HuH-7.5 (cell line): ENCODE measurements around the gene CLSTN2.

Source experiments
- DNase-seq: peaks from one replicate; pipeline ENCODE4 v3.0.0; 2011; ENCODE audit warnings: low spot score

CLSTN2 gene

DNA sequence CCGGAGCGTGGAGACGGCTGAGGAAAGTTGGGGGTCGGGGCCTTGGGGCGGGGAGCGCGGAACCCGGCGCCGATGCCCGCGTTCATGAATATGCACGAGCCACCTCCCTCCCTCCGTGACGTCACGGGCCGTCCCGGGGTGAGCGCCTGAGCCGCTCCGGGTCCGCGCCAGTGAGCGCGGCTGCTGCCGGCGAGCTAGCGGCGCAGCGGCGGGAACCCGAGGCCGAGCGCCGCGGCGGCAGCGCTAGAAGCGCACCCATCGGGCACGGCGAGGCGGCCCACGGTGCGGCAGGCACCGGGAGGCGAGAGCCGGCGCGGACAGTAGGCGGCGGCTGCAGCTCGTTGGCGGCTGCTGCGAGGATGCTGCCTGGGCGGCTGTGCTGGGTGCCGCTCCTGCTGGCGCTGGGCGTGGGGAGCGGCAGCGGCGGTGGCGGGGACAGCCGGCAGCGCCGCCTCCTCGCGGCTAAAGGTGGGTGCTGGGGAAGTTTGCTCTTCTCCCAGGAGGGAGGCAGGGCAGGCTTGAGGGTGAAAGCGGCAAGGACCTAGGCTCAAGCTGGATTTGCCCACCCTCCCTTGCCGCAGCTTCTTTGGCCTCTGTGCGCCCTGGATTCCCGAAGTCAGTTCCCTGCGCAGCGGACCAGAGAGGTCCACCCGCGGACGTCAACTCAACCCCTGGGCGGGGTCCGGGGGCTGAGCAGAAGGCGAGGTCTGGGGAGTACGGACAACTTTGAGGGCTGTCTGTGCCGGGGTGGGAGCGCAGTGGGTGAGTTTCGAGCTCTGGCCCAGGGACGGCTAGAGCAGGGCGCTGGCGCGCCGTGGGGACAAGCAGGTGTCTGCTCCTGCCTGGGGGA lies at the start of gene CLSTN2:
CLSTN2 (plus strand) TSS at position 170 of the 850 bp plus-strand sequence.
- peak; percentile 44 for DNase-seq

DNA sequence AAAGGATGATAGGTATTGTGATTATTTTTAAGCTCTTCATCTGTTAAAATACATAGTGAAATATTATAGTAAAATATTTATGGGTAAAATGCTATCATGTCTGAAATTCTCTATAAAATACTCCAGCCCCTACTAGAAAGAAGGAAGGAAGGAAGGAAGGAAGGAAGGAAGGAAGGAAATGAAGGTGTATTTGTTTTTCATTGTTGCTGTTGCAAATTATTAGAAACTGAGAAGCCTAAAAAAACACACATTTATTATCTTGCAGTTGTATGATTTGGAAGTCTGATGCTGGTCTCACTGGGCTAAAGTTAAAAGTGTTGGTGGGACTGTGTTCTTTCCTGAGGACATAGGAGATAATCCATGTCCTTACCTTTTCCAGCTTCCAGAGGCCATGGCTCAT lies 47.6 kb upstream of the CLSTN2 start:
- no peak for DNase-seq

DNA sequence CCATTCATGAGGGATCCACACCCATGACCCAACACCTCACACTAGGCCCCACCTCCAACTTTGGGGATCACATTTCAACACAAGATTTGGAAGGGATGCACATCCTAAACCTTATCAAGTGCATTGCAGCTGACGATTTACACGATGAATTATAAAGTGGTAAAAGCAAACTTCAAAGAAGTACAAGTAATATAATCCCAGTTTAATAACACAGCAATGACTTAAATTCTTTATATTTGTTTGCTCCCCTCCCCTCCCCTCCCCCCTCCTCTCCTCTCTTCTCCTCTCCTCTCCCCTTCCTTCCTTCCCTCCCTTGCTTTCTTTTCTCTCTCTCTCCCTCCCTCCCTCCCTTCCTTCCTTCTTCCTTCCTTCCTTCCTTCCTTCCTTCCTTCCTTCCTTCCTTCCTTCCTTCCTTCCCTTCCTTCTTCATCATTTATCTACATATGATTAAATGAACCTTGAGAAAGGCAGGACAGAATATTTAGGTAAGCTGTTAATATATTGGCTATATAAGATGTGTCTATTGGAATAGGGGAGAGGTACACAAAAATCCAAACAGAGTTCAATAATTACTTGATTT lies 46.3 kb upstream of the CLSTN2 start:
- no peak for DNase-seq

DNA sequence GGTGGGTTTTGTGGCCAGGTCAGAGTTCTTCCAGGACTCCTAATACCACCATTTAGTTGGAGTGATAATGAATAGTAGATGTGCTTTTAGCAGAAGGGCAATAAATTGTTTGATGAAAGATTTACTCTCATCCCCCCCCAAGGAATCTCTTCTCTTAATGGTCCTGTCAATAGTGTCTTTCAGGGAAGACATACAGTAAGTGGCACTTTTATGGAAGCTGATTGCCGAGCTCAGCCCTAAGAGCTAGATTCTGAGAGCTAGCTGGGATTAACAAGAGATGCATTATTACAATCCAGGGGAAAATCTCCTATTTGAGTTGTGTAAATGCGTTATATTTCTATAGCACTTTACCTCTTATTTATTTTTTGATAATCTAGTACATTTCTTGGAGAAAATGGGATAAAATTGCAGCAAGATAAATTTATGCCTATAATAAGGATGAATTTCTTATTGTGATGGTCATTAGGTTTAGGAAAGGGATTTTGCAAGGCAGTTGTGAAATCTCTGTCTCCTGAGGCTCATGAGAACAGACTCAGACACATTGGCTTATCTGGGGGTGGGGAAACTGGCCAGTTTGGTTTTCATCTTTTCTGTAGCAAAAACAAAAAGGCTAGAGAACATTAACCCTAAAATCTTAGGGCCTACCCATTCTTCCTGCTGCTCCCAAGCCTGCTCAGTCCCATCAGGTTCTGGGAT lies 41.6 kb upstream of the CLSTN2 start:
- no peak for DNase-seq

DNA sequence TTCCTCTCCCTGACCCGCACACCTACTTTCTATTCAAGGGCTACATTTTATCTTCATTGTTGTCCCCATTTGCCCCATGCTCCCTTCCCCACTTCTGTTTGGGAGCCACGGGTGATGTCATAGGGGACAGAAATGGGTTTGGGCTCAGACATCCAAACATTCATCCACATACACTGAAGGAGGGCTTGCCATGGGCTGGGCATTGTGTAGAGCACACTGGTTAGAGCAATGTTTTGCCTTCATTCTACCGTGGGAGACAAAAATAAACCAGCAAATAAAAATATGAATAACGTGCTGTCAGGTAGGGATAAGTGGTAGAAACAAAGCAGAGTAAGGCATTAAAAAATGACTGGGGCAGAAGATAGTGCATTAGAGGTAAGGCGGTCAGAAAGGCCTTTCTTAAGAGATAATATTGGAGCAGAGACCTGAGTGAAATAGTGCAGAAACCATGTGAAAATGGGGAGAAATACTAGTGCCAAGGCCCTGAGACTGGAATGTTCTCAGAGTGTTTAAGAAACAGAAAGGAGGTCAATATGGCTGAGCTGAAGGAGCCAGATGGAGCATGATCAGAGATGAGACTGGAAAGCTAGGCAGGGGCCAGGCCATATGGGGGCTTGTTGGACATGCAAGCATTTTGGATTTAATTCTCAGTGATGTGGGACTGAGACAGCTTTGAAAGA lies 40.9 kb upstream of the CLSTN2 start:
- DNase-seq = no peak

DNA sequence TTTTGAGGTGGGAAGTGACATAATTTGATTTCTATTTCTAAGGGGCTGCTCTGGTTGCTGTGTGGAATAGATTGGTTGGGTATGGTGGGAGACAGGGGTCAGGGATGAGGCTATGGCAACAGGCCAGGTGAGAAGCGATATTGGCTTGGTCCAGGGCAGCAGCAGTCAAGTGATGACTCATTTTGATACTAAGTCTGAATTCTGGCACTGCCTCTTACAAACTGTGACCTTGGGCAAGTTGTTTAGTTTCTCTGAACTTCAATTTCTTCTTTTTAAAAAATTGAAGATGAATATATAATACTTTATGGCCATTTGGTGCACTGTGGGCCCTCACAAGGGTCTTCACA lies 40.4 kb upstream of the CLSTN2 start:
- no peak for DNase-seq

DNA sequence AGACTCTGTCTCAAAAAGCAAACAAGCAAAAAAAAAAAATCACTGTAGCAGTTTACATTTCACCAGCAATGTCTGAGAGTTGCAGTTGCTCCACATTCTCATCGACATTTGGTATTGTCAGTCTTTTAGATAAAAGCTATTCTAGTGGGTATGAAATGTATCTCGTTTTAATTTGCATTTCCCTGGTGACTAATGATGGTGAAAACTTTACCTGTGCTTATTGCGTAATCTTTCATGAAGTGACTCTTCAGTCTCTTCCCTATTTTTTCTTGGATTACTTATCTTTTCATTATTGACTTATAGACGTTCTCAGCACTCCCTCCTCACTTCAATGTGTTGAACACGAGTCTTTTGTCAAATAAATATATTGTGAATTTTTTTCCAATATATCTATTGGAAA lies 37.2 kb upstream of the CLSTN2 start:
- DNase-seq = no peak

DNA sequence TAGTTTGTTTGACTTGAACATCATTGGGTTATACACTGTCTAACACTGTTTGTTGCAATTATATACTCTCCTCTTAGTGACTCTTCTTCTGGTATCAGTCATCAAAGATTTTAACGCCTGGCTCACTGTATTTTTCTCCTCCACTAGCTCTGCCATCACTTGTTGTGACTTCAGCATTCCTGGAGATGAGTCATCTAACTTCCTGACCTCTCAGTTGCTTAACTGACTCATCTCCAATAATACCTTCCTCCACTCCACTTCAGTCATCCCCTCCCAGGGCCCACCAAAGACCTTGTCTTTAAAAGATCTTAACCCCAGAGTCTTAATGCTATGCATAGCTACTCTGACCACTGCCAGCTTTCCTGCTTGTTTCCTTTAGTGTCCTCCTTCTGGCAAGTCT lies 28.6 kb upstream of the CLSTN2 start:
- DNase-seq = no peak

DNA sequence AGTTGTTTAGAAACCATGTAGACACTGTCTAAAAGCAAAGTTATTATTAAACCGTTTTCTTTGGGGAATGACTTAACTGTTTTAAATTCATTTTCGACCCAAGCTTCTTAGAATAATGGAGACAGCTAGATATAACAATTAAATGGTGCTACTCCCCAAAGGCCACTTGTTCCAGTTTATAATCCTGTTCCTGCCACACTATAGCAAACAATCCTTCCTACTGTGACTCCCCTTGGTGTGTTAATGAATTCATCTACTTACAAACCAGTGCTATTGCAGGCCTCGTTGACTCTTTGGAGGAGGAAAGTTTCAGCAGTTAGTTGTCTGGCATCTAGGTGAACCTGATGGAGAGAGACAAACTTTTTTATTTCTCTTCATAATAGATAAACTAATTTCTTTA lies 25.2 kb upstream of the CLSTN2 start:
- DNase-seq = no peak

DNA sequence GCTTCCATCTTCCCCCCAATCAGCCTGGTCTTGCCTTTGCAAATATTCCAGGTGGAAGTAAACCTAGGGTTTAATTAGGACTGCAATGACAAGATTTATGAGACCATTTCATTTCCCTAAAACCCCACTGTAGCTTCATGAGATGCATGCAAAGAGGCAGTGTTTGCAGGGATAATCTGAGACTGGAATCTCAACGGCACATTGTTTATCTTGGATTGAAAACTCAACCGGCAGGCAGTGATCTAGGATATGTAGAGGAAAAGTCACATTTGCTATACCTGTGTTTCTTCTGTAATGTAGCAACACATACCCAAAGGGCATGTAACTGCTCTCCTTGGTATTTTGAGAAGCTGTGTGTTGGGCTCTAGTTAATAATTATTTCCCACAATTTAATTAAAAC lies 18.7 kb upstream of the CLSTN2 start:
- DNase-seq = no peak

DNA sequence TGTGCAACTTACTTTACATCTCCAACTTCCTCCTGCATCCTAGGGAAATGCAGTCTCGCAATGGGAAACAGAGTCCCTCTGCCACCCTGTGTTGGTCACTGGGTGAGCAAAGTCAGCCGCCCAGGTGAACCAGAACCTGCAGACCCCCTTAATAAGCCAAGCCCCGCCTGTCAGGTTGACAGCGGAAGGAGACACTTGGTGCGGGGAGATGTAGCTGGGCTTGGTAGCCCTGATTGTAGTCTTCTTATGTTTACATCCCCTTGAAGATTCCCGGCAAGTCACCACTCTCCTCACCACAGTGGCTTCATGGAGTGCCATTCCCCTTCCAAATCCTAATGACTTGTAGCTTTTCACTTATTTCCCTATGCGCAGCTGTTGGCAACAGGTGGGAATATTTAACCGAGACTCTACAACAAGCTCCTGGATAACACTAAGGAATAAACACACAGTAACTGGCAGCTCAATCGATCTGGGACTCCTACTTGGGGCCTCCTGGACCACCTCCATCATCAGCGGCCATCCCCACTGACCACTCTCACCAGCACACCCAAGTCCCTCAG lies 17.7 kb upstream of the CLSTN2 start:
- no peak for DNase-seq

DNA sequence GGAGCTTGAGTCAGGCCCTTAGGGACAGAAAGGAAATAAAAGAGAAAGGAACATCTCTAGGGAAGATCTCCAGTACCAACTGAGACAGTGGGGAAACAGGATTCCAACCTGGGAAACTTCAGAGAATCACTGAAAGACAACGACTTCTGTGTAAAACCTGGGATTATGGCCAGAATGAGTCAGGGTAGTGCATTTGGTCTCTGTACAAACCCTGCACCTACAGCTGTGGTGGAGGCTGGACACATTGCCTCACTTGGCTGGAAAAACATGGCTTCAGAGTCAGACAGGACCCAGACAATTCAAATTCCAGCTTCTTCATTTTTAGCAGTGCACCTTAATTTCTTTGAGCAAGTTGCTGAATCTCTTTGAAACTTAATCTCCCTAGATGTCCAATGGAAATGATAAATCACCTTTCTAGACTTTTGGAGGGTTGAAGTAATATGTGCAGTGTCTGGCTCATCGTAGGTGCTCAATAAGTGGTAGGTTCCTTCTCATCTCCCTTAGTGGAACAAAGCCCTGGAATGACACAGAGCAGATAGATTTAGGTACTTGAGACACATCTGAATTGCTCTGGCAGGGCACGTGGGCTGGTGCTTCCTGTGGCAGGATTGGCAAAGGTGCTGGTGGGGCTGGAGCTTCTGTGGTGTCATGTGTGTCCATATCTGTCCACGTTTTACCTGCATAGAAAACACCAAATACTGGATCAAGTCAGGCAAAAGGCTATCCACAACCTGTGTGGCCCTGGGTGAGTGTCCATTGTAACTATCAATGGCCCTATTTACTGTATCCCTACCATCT lies 6.1 kb upstream of the CLSTN2 start:
- no peak for DNase-seq

DNA sequence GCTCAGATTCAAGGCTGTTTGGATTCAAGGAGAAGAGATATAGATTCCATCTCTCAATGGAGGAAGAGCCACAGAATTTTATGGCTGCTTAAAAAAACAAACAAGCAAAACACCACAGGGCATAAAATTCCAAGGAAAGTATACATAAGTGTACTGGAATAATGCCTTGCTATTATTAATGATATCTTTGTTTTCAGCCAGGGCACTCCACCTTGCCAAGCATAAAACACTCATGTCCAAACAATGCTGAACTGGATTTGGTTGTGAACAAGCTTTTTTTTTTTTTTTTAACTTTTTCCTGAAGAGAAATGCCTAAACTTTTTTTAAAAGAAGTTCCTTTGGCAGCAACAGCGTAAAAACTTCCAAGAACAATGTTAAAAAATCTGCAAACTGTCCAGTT lies 4.8 kb upstream of the CLSTN2 start:
- DNase-seq = no peak

DNA sequence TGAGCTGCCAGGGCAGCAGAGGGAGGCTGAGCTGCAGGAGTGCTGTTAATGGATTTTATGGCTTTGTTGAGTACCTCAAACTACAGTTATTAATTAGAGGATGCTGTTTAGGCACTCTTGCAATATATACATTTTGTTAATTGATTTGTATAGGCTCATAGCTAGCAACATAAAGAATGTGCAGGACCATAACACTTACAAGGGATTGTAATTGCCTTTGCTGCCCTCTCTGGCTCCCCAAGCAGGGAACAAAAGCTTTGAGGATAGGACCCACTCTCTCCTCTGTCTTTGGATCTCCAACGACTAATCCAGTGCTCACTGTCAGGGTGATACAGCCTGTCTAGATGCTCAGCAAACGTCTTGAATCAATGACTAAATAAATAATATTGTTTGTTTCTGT lies 1.2 kb upstream of the CLSTN2 start:
- no peak for DNase-seq

DNA sequence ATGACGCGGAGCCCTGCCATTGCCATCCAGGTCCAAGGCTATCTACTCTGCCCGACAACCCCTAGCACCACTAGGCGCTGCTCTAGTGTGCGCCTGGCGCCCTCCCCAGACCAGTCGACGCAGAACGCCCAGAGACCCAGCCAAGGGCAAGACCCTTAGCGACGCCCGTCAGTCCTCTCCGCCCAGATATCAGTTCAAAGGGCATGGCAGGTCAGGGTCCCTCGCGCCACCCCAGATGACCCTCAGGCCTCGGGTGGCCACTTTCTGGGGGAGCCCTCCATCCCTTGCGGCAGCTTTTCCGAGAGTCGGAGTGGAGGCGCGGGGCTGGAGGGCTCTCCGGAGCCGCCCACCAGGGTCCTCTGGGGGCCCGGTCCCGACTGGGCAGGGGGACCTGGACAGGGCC lies 371 bp upstream of the CLSTN2 start:
- DNase-seq = peak; percentile 38

DNA sequence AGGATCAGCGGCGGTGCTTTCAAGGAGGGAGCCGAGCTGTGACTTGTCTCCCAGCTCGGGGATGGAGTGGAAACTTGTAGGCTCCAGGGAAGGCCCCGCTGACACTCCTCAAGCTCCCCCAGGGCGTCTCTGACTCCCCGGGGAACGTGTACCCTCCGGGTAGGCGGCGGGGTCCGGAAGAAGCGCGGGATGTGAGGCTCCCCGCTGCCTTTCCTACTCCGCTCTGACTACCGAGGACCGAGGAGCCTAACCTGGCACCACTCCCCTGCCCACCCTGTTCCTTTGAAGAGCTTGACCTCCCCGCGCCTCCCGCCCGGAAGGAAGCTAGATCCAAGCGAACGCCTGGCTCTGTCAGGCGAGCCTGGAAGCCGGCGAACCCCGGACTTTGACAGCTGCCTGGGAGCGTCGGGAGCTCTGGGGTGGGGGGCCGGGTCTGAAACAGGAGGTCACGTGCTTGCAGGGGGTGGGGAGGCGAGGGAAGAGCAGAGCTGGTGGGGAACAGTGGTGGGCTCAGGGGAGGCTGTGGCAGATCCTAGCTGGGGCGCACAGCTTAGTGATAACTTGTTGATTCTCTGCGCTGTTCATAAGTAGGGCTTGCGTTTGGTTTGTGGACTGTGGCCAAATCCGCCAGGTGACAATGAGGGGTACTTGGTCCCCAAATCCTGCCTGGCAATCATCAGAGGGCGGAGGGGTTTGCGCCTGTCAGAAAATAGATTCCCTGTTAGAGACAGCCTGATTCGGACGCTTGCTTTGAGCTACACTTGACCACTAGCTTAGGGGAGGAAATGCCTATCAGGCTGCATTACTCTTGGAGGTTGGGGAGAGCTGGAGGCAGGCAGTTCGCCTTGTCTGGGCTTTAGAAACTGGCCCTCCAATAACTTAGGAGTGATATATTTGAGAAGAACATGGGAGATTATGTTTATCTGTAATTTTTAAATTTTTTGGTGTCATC lies 1.2 kb downstream of the CLSTN2 start:
- peak; percentile 15 for DNase-seq

DNA sequence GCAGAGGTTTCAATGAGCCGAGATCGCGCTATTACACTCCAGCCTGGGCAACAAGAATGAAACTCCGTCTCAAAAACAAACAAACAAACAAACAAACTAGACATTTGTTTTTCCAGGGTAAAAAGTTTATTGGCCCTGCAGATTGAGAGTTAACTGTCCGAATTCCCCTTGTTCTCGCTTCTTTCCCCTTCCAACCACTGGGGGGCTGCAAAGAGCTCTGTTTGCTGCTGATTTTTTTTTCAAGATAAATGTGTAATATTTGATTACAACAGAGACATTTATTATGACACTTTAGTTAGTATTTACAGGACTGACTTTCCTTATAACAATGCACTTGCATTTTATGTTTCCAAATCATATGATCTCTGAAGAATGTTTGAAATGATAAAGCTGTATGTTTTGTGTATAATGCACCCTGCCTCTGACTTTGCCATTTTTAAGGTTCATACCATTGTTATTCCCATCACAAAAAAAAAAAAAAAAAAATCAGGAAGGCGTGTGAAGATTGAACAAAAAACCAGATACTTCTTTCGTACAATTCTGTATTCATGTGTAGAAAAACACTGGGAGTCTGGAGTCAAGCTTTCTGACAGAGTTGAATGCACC lies 2.8 kb downstream of the CLSTN2 start:
- DNase-seq = peak; percentile 18

DNA sequence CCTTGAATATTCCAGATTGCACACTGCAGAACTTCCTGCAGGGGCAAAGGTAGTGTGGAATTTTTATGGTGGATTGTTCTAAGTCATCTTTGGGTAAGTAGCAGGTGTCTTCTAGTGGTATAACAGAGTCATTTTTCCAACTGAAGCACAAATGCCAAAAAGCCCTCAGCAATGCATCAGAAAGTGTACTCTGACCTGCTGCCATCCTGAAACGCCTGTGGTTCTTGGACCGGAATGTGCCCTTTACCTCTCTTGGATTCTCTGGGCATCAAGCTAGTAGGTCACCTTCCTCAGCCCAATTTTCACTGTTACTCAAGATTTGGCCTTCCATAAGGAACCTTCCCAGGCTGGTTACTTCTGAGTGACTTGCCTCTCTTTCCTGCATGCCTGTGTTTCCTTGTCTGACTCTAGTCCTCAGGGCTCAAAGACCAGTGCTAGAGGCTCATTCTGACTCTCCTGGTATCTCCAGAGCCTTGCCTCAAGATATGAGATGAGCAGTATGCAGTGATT lies 4.8 kb downstream of the CLSTN2 start:
- DNase-seq = no peak

DNA sequence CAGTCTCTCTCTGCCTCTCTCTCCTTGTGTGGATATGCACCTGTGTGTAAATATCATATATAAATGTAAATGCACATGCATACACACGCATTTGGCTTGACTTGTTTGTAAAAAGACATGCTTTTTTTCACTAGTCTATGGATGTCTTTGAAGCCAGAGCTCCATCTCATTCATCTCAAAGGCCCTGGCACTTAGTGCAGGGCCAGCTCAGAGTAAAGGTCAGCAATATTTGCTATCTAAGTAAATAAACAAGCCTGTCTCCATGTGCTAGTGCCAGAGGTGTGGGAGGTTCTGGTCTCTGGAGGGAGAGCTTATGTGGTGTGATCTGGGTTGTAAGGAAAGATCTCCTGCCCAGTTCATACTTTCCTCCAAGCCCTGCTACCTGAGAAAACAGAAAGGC lies 5.6 kb downstream of the CLSTN2 start:
- DNase-seq = no peak

DNA sequence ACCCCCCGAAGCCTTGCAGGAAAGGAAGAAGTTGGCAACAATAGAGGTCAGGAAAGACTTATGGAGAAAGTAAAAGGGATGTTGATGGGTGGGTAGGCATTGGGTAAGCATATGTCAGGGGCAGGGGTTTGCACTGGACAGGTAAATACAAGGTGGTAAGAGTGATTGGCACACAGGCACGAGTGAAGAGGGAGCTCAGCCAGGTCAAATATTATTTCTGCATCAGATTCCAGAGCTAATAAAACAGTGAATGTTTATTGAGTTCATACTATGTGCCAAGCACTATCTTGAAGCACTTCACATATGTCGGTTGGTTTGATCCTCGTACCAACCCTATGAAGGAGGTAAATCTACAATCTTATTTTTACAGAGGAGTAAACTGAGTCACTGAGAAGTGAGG lies 6.6 kb downstream of the CLSTN2 start:
- no peak for DNase-seq
